LoVo (cell line): ENCODE results near the gene UQCR11.
A peak's percentile ranks its signal among the peaks of the same experiment; 100 is the strongest.

ENCODE experiments used
- DNase-seq: peaks from one replicate; pipeline ENCODE4 v3.0.0-alpha.2; 2016; ENCODE audit warnings: low spot score

UQCR11 gene

DNA sequence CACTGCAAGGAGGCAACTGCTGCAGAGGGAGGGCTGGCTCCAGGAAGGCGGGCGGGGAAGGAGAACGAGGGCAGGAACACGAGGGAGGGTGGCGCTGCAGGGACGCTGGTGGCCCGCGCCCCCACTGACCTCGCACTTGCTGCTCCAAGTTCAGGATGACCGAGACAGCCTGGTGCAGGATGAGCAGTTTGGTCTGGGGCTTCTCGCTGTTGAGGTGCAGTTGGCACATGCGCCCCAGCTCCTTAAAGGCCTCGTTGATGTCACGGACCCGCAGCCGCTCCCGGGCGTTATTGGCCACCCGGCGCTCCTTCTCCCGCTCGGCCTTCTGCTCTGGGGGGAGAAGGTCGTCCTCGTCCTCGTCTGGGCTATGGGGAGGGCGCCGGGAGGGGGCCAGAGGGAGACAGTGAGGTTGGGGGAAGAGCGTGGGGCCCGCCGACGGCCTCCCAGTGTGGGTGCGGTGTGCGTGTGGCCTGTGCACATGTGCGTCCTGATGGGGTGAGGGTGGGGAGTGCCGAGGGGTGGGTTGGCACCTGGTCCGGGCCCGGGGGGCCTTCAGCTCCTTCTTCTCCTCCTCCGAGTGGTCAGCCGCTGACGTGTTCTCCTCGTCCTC is 10.0 kb upstream of the UQCR11 start:
- DNase-seq = no peak

- DNase-seq = no peak
These were observed 8.7 kb upstream of the UQCR11 start for GRCh38 chr19:1613808-1614570.

GRCh38 chr19:1613146-1613545 is 7.9 kb upstream of the UQCR11 start:
- DNase-seq = no peak

DNA sequence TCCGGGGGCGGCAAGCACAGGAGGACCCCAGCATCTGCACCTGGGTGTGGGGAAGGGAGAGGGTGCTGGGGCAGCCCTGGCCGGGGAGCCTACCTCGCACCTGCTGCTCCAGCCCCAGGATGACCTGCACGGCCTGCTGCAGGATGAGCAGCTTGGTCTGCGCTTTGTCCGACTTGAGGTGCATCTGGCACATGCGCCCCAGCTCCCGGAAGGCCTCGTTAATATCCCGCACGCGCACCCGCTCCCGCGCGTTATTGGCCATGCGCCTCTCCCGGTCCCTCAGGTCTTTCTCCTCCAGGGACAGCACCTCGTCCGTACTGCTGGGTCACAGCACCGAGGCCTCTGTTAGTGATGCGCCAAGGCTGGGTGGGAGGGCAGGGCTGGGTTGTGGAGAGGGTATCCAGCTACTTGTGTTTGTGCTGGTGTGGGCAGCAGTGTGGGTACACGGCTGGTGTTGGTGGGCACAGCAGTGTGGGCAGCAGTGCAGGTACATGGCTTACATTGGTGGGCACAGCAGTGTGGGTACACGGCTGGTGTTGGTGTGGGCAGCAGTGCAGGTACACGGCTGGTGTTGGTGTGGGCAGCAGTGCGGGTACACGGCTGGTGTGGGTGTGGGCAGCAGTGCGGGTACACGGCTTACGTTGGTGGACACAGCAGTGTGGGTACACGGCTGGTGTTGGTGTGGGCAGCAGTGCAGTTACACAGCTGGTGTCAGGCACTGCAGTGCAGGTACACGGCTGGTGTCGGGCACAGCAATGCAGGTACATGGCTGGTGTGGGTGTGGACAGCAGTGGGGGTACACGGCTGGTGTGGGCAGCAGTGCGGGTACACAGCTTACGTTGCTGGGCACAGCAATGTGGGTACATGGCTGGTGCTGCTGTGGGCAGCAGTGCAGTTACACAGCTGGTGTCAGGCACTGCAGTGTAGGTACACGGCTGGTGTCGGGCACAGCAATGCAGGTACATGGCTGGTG is 7.1 kb upstream of the UQCR11 start:
- no peak for DNase-seq

GRCh38 chr19:1611353-1611752 is 6.1 kb upstream of the UQCR11 start:
- no peak for DNase-seq

DNA sequence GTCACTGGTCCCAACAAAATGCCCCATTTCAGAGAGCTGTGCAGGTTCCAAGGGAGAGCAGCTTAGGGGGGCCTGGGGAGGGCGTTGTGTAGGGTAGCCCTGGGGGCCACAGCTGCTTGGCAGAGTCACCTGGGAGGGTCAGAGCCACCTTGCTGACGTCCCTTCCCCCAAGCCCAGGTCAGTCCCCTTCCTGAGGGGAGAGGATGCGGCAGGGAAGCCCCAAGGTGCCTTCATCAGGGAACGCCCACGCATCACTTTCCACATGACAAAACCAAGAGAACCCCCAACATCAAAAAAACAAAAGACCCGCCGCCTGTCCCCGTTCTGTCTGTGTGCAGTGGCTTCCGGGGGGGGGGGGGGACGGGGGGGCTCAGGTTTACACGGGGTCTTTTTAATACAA is 5.3 kb upstream of the UQCR11 start:
- DNase-seq = no peak

- DNase-seq = no peak
These were observed 4.6 kb upstream of the UQCR11 start for GRCh38 chr19:1609680-1610474.

DNA sequence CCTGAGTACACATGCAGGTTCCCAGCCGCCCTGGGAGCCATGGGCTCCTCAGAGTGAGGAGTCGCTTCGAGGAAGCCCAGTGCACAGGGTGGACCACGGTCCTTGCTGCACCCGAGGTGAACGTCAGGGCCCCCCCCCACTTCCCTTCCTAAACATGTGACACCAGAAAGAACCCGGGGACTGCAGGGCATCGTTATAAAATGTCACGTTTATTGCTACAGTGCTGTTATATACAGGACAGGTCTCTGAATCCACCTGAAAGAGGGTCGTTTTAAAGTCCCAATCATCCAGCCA is 3.8 kb upstream of the UQCR11 start:
- no peak for DNase-seq

DNA sequence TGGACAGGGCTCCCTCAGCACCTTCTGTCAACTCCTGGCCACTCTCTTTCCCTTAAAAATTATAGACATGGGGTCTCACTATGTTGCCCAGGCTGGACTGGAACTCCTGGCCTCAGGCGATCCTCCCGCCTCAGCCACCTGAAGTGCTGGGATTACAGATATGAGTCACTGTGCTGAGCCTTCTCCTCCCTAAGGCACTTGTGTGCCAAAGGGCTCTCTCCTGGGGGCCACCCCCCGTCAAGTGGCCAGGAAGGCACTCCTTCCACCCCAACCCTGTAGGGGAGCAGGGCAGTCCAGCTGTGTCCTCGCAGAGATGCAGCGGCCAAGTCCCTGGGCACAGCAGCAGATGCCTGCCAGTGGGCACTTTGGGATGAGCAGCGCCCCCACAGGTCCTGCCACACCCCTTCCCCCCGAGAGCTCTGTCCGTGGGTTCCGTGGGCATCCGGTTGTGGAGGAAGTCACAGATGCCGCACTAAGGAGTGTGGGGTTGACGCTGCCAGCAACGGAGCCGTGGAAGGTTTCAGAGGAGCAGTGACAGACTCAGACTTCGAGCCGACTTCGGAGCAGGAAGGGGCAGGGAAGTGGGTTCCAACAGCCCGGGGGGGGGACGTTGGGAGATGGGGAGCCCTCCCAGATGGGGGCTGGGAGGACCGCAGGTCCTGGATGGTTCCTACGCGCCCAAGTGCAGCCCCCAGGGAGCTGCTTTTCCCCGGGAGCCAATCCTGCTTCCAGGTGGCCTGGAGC is 3.3 kb upstream of the UQCR11 start:
- peak; percentile 12 for DNase-seq

DNA sequence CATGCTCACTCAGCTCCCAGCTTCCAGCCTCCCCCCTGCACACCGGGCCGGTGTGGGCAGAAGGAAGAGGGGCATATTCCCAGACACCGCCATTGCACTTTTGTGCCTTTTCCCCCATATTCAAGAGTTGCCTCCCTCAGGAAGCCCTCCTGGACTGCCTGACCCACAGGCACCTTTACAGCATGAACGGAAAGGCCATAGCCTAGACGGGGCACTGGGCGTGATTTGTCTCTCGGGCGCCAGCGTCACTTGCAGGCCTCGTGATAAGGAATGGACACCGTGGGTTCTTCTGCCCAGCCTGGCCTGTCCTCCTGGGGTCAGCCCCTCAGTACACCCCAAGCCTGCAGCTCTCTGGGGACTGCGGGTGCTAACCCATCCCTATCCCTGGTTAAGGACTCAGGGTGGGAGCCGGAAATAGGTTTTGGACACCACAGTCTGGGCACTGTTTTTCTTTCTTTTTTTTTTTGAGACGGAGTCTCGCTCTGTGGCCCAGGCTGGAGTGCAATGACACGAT is 933 bp upstream of the UQCR11 start:
- DNase-seq = no peak

DNA sequence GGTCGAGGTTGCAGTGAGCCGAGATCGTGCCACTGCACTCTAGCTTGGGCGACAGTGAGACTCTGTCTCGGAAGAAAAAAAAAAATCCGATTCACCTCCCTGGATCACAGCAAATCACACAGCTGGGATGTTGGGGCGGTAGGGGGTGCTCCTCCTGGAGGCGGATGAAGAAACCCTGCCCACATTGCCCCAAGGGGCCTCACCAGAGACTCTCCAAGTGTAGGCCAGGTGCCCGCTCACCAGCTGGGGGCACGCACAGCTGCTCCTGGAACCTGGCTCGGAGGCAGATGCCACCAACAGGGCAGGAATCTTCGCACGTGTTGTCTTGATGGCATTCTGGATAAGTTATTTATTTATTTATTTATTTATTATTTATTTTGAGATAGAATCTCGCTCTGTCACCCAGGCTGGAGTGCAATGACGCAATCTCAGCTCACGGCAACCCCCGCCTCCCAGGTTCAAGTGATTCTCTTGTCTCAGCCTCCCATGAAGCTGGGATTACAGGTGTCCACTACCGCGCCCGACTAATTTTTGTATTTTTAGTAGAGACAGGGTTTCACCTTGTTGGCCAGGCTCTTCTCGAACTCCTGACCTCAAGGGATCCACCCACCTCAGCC is 3.1 kb downstream of the UQCR11 start:
- no peak for DNase-seq

GRCh38 chr19:1601613-1602064 is 3.6 kb downstream of the UQCR11 start:
- no peak for DNase-seq

GRCh38 chr19:1599460-1599846 is 5.8 kb downstream of the UQCR11 start:
- no peak for DNase-seq

DNA sequence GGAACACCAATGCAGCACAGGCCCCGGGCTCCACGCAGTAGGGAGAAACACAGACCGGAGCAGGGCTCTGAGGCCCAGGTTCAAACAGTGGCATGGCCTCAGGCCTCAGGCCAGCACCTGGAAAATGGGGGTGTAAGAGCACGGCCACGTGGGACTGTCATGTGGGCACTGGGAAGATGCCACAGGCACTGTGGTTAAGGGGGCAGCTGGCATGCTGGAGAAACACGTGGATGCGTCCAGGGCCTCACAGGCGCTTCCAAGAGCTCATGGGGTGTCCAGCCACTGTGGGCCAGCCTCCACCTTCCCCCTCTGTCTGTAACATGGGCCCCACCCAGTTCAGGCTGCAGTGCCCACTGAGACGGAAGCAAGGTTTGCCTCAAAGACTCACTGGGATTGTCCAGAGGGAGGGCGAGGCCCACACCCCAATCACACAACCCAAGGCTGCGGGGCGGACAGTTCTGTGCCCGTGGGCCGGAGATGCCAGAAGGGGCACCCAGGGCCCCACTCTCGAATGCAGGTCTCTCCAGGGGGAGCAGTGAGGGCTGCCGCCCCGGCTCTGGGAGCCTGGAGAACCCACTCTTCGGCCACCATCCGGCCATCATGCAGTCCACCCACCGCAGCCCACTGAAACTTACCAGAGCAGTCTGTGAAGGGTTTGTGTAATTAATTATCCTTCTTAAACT is 6.3 kb downstream of the UQCR11 start:
- no peak for DNase-seq

- no peak for DNase-seq
These were observed 11.8 kb downstream of the UQCR11 start for GRCh38 chr19:1593501-1593772.

GRCh38 chr19:1592755-1593500 is 12.3 kb downstream of the UQCR11 start, which contains the start of gene MBD3:
Gene MBD3, minus strand, starts transcription at chr19:1592865. Its CDS starts 234 bp downstream, at chr19:1592631.
- DNase-seq = peak; percentile 95

- DNase-seq = peak; percentile 92
These were observed 13.1 kb downstream of the UQCR11 start for GRCh38 chr19:1592024-1592754.

DNA sequence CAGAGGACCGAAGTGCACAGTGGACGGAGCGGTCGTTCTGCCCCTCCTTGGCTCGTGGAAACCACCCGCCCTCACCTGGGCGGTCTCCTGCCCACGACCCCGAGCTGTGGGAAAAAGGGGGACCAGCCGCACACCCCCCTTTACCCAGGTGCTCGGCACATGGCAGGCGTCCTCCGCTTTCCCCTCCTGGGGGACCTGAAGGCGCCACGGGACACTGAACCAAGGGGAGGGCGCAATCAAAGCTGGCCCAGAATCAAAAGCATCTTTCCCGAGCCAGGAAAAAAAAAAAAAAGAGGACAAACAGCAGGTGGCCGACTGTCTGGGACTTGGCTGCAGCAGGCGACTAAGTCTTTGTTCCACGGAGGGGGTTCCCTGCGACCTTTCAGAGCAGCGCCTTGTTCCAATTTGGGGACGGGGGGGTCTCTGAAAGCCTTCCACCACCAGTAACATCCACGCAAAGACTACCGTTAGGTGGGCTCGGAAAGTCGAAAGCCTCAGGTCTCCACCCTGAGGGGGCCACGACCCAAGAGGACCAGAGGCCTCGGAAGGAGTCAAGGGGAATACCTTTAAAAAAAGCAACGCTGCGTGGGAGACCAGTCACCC is 13.7 kb downstream of the UQCR11 start:
- no peak for DNase-seq
